ENCODE results near the gene PYHIN1. TPM values are rescaled to one million over a fixed set of nuclear protein-coding genes. Genes with fewer than 3 reads are reported as not detected.

Gene PYHIN1
- total RNA-seq, 4 donors from 2014 or later = 0.61 to 2.3 (median 1.7) TPM; not detected in 1

DNA sequence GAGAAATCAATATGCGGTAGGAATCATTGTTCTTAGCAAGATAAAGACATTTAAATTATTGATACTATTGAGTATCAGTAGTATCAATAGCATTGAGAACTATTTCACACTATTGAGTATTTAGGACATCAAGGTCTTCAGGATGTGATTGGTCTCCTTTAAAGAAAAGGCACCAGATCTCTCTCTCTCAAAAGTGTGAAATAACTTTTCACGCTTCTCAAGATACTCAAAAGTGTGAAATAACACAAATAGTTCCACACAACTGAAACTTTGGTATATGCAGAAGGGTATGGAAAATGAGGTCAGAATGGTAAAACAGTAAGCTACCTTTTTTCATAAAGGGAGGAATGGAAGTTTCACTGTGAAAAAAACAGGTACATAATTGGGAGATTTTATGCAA, 6.7 kb upstream of the PYHIN1 start:
- no peaks in the 10 kb centered on the region for H3K4me1 ChIP-seq
- H3K36me3 ChIP-seq = no peaks in the 10 kb centered on the region
- H3K9me3 ChIP-seq = peaks cover 0 to 8% (median 0%) of the 10 kb centered on the region in 3 donors
- H3K4me3 ChIP-seq = no peak overlapping the region
- no peak for DNase-seq
- no peaks in the 10 kb centered on the region for H3K27me3 ChIP-seq
- WGBS, 2 donors = 45 to 68% methylated on average over 2 of the region's 2 CpGs
- no peak for TF ChIP-seq CTCF (IDR thresholded peaks at IDR 0.05)
- no peak for TF ChIP-seq POLR2A (IDR thresholded peaks at IDR 0.05)
- no peak overlapping the region for H3K27ac ChIP-seq
- intact Hi-C loops (cut with DNase I) = no loop called here

GRCh38 chr1:158930504-158930903, 848 bp upstream of the PYHIN1 start:
- Histone ChIP-seq H3K9me3 (no peaks in the 10 kb centered on the region), H3K4me1 (no peaks in the 10 kb centered on the region), H3K27ac (no peak overlapping the region), H3K27me3 (no peaks in the 10 kb centered on the region), H3K36me3 (no peaks in the 10 kb centered on the region), H3K4me3 (no peak overlapping the region)
- intact Hi-C loops (cut with DNase I) = no loop called here
- no peak for TF ChIP-seq CTCF (IDR thresholded peaks at IDR 0.05)
- no peak for TF ChIP-seq POLR2A (IDR thresholded peaks at IDR 0.05)
- DNase-seq = no peak
- 62 to 73% methylated on average over 5 of the region's 5 CpGs for WGBS, 2 donors

DNA sequence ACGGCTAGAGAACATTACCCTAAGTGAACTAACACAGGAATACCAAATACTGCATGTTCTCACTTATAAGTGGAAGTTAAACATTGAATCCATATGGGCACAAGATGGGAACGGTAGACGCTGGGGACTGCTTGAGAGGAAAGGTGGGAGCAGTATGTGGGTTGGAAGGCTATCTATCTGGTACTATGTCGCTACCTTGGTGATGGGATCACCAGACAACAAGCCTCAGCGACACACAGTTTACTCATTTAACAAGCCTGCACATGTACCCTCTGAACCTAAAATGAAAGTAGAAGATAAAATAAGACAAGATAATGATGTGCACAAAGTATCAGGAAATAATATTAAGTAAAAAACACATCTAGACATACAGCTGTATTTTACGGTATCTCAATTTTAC, 819 bp downstream of the PYHIN1 start:
- intact Hi-C loops (cut with DNase I) = no loop called here
- no peak for DNase-seq
- H3K27ac ChIP-seq = peak overlapping the region in 1 of 4 donors; percentile 40
- H3K36me3 ChIP-seq = no peaks in the 10 kb centered on the region
- H3K9me3 ChIP-seq = no peaks in the 10 kb centered on the region
- no peak for TF ChIP-seq POLR2A (IDR thresholded peaks at IDR 0.05)
- no peak for TF ChIP-seq CTCF (IDR thresholded peaks at IDR 0.05)
- H3K27me3 ChIP-seq = no peaks in the 10 kb centered on the region
- peak overlapping the region in 2 of 4 donors; percentile 25 to 37 for H3K4me3 ChIP-seq
- H3K4me1 ChIP-seq = no peaks in the 10 kb centered on the region
- 57 to 58% methylated on average over 6 of the region's 6 CpGs for WGBS, 2 donors

DNA sequence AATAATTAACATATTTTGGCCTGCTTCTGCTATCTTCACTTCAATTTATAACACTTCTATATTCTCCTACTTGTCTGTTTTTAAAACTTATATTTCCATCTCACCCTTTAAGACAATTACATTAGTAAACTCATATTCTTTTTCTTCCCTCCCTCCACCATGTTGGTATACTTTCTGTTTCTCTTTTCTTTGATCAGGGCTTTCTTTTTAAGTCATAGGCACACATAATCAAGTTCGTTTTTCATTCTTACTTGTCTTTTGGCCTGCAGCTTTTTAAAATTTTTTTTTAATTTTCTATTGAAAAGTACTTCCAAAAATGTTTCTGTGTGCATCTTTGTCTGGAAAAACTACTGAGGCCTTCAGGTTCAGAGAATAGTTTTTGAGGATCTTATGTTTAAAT, 2.3 kb downstream of the PYHIN1 start:
- intact Hi-C loops (cut with DNase I) = no loop called here
- no peak for DNase-seq
- WGBS, 2 donors = 6 to 34% methylated on average over 1 of the region's 1 CpG
- H3K27ac ChIP-seq = no peak overlapping the region
- H3K4me1 ChIP-seq = no peaks in the 10 kb centered on the region
- no peaks in the 10 kb centered on the region for H3K36me3 ChIP-seq
- no peak for TF ChIP-seq POLR2A (IDR thresholded peaks at IDR 0.05)
- no peak for TF ChIP-seq CTCF (IDR thresholded peaks at IDR 0.05)
- H3K27me3 ChIP-seq = no peaks in the 10 kb centered on the region
- H3K9me3 ChIP-seq = no peaks in the 10 kb centered on the region
- H3K4me3 ChIP-seq = no peak overlapping the region

DNA sequence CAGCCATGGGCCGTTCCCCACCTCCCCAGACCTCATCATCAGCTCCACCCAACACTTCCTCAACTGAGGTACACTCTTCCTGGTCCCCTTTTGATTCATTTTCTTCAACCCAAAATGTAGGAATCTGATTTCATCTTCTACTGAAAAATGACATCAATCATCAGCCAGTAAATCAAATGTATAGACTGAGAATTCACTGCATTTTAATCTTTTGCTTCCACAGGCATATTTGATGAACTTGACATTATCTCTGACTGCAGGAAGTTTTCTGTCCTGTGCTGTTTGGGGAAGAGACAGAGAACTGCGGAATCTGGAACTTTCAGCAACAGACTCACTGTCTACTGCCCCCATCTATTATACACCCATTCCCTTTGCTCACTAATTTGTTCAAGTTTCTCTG, 7.8 kb downstream of the PYHIN1 start:
- Histone ChIP-seq H3K27ac (no peak overlapping the region), H3K4me1 (no peaks in the 10 kb centered on the region), H3K36me3 (no peaks in the 10 kb centered on the region), H3K27me3 (no peaks in the 10 kb centered on the region), H3K9me3 (no peaks in the 10 kb centered on the region), H3K4me3 (no peak overlapping the region)
- 83 to 86% methylated on average over 2 of the region's 2 CpGs for WGBS, 2 donors
- TF ChIP-seq POLR2A (IDR thresholded peaks at IDR 0.05) (no peak), CTCF (IDR thresholded peaks at IDR 0.05) (no peak)
- intact Hi-C loops (cut with DNase I) = no loop called here
- no peak for DNase-seq
